ENCODE measurements around the gene CPLANE2. TPM values are rescaled to one million over a fixed set of nuclear protein-coding genes. Genes with fewer than 3 reads are reported as not detected.

Gene CPLANE2
- total RNA-seq, 4 donors from 2014 or later, result 6.6 to 45.8 (median 11.0) TPM

GRCh38 chr1:16213013-16213412, 24.0 kb downstream of the CPLANE2 start:
- H3K9me3 ChIP-seq, result no peaks in the 10 kb centered on the region
- no peak for ATAC-seq
- H3K36me3 ChIP-seq, result no peaks in the 10 kb centered on the region
- no peak for TF ChIP-seq EP300 (IDR thresholded peaks at IDR 0.05)
- TF ChIP-seq POLR2AphosphoS5 (IDR thresholded peaks at IDR 0.05), result no peak
- TF ChIP-seq POLR2A (IDR thresholded peaks at IDR 0.05), result no peak
- TF ChIP-seq CTCF (IDR thresholded peaks at IDR 0.05), result no peak
- 55% methylated on average over 3 of the region's 3 CpGs; no CpG with 5 or more reads in 1 of the 2 donors for WGBS, 2 donors (ENCODE audit: low coverage in 1 of 2)
- no peak overlapping the region for H3K27ac ChIP-seq
- H3K27me3 ChIP-seq, result no peaks in the 10 kb centered on the region
- H3K4me3 ChIP-seq, result no peak overlapping the region
- peaks cover 0 to 27% (median 7%) of the 10 kb centered on the region in 3 donors for H3K4me1 ChIP-seq

GRCh38 chr1:16212251-16212961, 24.6 kb downstream of the CPLANE2 start, which contains the start of gene ARHGEF19:
Gene ARHGEF19, minus strand, starts transcription at chr1:16212652. Its CDS starts 3,598 bp downstream, at chr1:16209054.
- no peak for TF ChIP-seq POLR2AphosphoS5 (IDR thresholded peaks at IDR 0.05)
- TF ChIP-seq POLR2A (IDR thresholded peaks at IDR 0.05), result no peak
- no peak for TF ChIP-seq EP300 (IDR thresholded peaks at IDR 0.05)
- TF ChIP-seq CTCF (IDR thresholded peaks at IDR 0.05), result no peak
- 70% methylated on average over 2 of the region's 14 CpGs; no CpG with 5 or more reads in 1 of the 2 donors for WGBS, 2 donors (ENCODE audit: low coverage in 1 of 2)
- peaks cover 0 to 27% (median 6%) of the 10 kb centered on the region in 3 donors for H3K4me1 ChIP-seq
- ATAC-seq, result no peak
- H3K4me3 ChIP-seq, result no peak within 1 kb of the TSS
- H3K9me3 ChIP-seq, result no peaks in the 10 kb centered on the region
- no peaks in the 10 kb centered on the region for H3K36me3 ChIP-seq
- H3K27me3 ChIP-seq, result no peaks in the 10 kb centered on the region
- no peak within 1 kb of the TSS for H3K27ac ChIP-seq

GRCh38 chr1:16211824-16212223, 25.2 kb downstream of the CPLANE2 start:
- no peaks in the 10 kb centered on the region for H3K27me3 ChIP-seq
- WGBS, 2 donors (ENCODE audit: low coverage in 1 of 2), result 33% methylated on average over 3 of the region's 6 CpGs; no CpG with 5 or more reads in 1 of the 2 donors
- H3K9me3 ChIP-seq, result no peaks in the 10 kb centered on the region
- TF ChIP-seq EP300 (IDR thresholded peaks at IDR 0.05) (no peak), POLR2AphosphoS5 (IDR thresholded peaks at IDR 0.05) (no peak), POLR2A (IDR thresholded peaks at IDR 0.05) (no peak), CTCF (IDR thresholded peaks at IDR 0.05) (no peak)
- H3K4me3 ChIP-seq, result no peak overlapping the region
- H3K36me3 ChIP-seq, result no peaks in the 10 kb centered on the region
- no peak for ATAC-seq
- peaks cover 0 to 30% (median 7%) of the 10 kb centered on the region in 3 donors for H3K4me1 ChIP-seq
- no peak overlapping the region for H3K27ac ChIP-seq

GRCh38 chr1:16210581-16210980, 26.4 kb downstream of the CPLANE2 start:
- no peak overlapping the region for H3K4me3 ChIP-seq
- no peak for ATAC-seq
- H3K27ac ChIP-seq, result no peak overlapping the region
- H3K36me3 ChIP-seq, result no peaks in the 10 kb centered on the region
- TF ChIP-seq EP300 (IDR thresholded peaks at IDR 0.05) (no peak), CTCF (IDR thresholded peaks at IDR 0.05) (no peak), POLR2AphosphoS5 (IDR thresholded peaks at IDR 0.05) (no peak), POLR2A (IDR thresholded peaks at IDR 0.05) (no peak)
- WGBS, 2 donors (ENCODE audit: low coverage in 1 of 2), result 50 to 74% methylated on average over 1 to 3 of the region's 4 CpGs
- no peaks in the 10 kb centered on the region for H3K9me3 ChIP-seq
- peaks cover 0 to 27% (median 9%) of the 10 kb centered on the region in 3 donors for H3K4me1 ChIP-seq
- H3K27me3 ChIP-seq, result no peaks in the 10 kb centered on the region

Measured in gastroesophageal sphincter (tissue), 4 donors.